ENCODE results near the gene STAU1. TPM values are rescaled to one million over a fixed set of nuclear protein-coding genes. Genes with fewer than 3 reads are reported as not detected.
A peak's percentile ranks its signal among the peaks of the same experiment; 100 is the strongest.

Gene STAU1
- total and polyA plus RNA-seq, 10 of the 15 experiments (the other 5 are each of a cell fraction or from before 2014, with no cell fraction given), result 13.9 to 66.2 (median 45.6) TPM

GRCh38 chr20:49219091-49219923 lies 31.2 kb upstream of the STAU1 start, which contains the start of gene DDX27:
Gene DDX27, plus strand, starts transcription at chr20:49219416. Its CDS starts 33 bp downstream, at chr20:49219449.
- peak within 1 kb of the TSS; percentile 72 for H3K4me2 ChIP-seq (ENCODE audit: control insufficient read depth, insufficient read depth)
- intact Hi-C loops (cut with micrococcal nuclease; ENCODE audit: unreplicated experiment) (loop anchor here (2.0 kb wide), 1 partner anchor 59 kb away; the partner anchor contains the start of gene ZNFX1), in situ Hi-C loops (cut with MboI) (loop anchor here (5.0 kb wide), 1 partner anchor 87 kb away; no protein-coding TSS in a partner anchor)
- BruUV-seq (replicated peaks), result TSS peak; percentile 88
- peak within 1 kb of the TSS; percentile 91 for H3K9ac ChIP-seq (ENCODE audit: control insufficient read depth, insufficient read depth, low read length)
- FAIRE-seq (peak; percentile 98), DNase-seq (ENCODE audit: low read depth, low spot score) (peak; percentile 99), ATAC-seq (peak; percentile 94)
- peak within 1 kb of the TSS; percentile 96 for H2AFZ ChIP-seq (ENCODE audit: control insufficient read depth, low read depth, low read length)
- under 1% methylated on average over 46 of the region's 46 CpGs for WGBS (ENCODE audit: insufficient coverage, insufficient replicate concordance, low lambda C conversion rate, missing lambda C conversion rate)
- SMC1A ChIA-PET (ENCODE audit: uncharacterized antibody, unreplicated experiment), result interaction anchor here (0.6 to 2.7 kb wide), 19 partner anchors 12 to 142 kb away, joined by 3 to 17 read pairs (median 3); partner anchors contain the start of gene STAU1
- H3K27me3 ChIP-seq (replicated peaks in 1 of 2; ENCODE audit: control insufficient read depth in 2 of 2, insufficient read depth in 2 of 2, low read length in 1 of 2), result no peaks in the 10 kb centered on the region
- H3K9me3 ChIP-seq (replicated peaks; ENCODE audit: control insufficient read depth, insufficient read depth, low read length), result no peaks in the 10 kb centered on the region
- peaks cover 17% of the 10 kb centered on the region for H3K79me2 ChIP-seq (ENCODE audit: control insufficient read depth, insufficient read depth, low read length)
- POLR2A ChIA-PET, result interaction anchor here (0.6 to 3.8 kb wide), 12 partner anchors 13 to 344 kb away, joined by 3 to 25 read pairs (median 4); no protein-coding TSS in a partner anchor
- H3K4me3 ChIP-seq, result peak within 1 kb of the TSS; percentile 90
- no peaks in the 10 kb centered on the region for H3K4me1 ChIP-seq (ENCODE audit: control insufficient read depth, insufficient read depth, low read length)
- peaks cover 4 to 16% of the 10 kb centered on the region in 2 experiments; a peak in 3 of 4 replicates for H3K36me3 ChIP-seq (ENCODE audit: control insufficient read depth in 2 of 2, insufficient read depth in 2 of 2, low read length in 1 of 2)
- peak within 1 kb of the TSS; percentile 95 for H3K27ac ChIP-seq (ENCODE audit: control insufficient read depth, insufficient read depth)
- RAD21 ChIA-PET (ENCODE audit: unreplicated experiment), result interaction anchor here (0.6 to 5.7 kb wide), 15 partner anchors 10 to 190 kb away, joined by 3 to 79 read pairs (median 4); partner anchors contain the start of gene ZNFX1
- CTCF ChIA-PET, result interaction anchor here (0.6 to 4.4 kb wide), 9 partner anchors 14 to 190 kb away, joined by 3 to 80 read pairs (median 6); no protein-coding TSS in a partner anchor
- no peaks in the 10 kb centered on the region for H4K20me1 ChIP-seq (ENCODE audit: control insufficient read depth, insufficient read depth)
- TF ChIP-seq PAX5 (IDR thresholded peaks at IDR 0.05; ENCODE audit: borderline replicate concordance, low read depth, low read length) (peak; percentile 54; the same call in 1 of the 2 replicates), GATAD2B (conservative IDR thresholded peaks at IDR 0.05; ENCODE audit: low read depth) (peak; percentile 46; the same call in 1 of the 2 replicates), KLF5 (IDR thresholded peaks at IDR 0.05; ENCODE audit: partially characterized antibody) (peak; percentile 68), PKNOX1 (IDR thresholded peaks at IDR 0.05) (no peak), BCL11A (IDR thresholded peaks at IDR 0.05; ENCODE audit: low read depth, low read length) (no peak), POU2F2 (IDR thresholded peaks at IDR 0.05; ENCODE audit: borderline replicate concordance, low read depth, low read length) (peak; percentile 75; the same call in 1 of the 3 replicates), BCL3 (IDR thresholded peaks at IDR 0.05; ENCODE audit: borderline replicate concordance, insufficient read depth, low read depth, low read length, poor library complexity, severe bottlenecking) (no peak), RAD21 (IDR thresholded peaks at IDR 0.05; ENCODE audit: insufficient read depth, low read depth, low read length) (no peak), TBL1XR1 (IDR thresholded peaks at IDR 0.05; ENCODE audit: low read depth, low read length) (no peak), IRF4 (IDR thresholded peaks at IDR 0.05; ENCODE audit: low read depth, low read length) (no peak)
- TF ChIP-seq, protein P1, sequence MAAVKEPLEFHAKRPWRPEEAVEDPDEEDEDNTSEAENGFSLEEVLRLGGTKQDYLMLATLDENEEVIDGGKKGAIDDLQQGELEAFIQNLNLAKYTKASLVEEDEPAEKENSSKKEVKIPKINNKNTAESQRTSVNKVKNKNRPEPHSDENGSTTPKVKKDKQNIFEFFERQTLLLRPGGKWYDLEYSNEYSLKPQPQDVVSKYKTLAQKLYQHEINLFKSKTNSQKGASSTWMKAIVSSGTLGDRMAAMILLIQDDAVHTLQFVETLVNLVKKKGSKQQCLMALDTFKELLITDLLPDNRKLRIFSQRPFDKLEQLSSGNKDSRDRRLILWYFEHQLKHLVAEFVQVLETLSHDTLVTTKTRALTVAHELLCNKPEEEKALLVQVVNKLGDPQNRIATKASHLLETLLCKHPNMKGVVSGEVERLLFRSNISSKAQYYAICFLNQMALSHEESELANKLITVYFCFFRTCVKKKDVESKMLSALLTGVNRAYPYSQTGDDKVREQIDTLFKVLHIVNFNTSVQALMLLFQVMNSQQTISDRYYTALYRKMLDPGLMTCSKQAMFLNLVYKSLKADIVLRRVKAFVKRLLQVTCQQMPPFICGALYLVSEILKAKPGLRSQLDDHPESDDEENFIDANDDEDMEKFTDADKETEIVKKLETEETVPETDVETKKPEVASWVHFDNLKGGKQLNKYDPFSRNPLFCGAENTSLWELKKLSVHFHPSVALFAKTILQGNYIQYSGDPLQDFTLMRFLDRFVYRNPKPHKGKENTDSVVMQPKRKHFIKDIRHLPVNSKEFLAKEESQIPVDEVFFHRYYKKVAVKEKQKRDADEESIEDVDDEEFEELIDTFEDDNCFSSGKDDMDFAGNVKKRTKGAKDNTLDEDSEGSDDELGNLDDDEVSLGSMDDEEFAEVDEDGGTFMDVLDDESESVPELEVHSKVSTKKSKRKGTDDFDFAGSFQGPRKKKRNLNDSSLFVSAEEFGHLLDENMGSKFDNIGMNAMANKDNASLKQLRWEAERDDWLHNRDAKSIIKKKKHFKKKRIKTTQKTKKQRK (IDR thresholded peaks at IDR 0.05; ENCODE audit: low read depth, low read length), result no peak
